PC-3 (cell line): ENCODE results near the gene DDX10.

Source experiments
- CTCF ChIP-seq: fragments of 300-600 bp; sonication (generic); conservative IDR thresholded peaks from 2 replicates; pipeline ENCODE4 v1.5.1; 2017; ENCODE audit warnings: antibody characterized with exemption, low read depth, mild to moderate bottlenecking, low read length
- EZH2 ChIP-seq: fragments of 300-600 bp; sonication (generic); IDR thresholded peaks from one replicate; pipeline ENCODE4 v1.6.1; 2017; ENCODE audit warnings: antibody characterized with exemption, mild to moderate bottlenecking, low read length; ENCODE audit not compliant: unreplicated experiment

GRCh38 chr11:108886005-108886659 is 221.3 kb downstream of the DDX10 start:
- TF ChIP-seq CTCF (no peak), EZH2 (no peak)
